Smooth muscle cell of the pulmonary artery (primary cell): ENCODE measurements around the gene SLC52A1. TPM values are rescaled to one million over a fixed set of nuclear protein-coding genes. Genes with fewer than 3 reads are reported as not detected.

Source experiments
- total RNA-seq: library from RNA; depleted of rRNA; stranded (reverse); fragments of >200 nt; gene quantifications from 2 replicates; pipeline ENCODE4 v1.2.3, GENCODE V29; 2014

Gene SLC52A1
- 0.07 and 0.13 TPM in 2 replicates for total RNA-seq

DNA sequence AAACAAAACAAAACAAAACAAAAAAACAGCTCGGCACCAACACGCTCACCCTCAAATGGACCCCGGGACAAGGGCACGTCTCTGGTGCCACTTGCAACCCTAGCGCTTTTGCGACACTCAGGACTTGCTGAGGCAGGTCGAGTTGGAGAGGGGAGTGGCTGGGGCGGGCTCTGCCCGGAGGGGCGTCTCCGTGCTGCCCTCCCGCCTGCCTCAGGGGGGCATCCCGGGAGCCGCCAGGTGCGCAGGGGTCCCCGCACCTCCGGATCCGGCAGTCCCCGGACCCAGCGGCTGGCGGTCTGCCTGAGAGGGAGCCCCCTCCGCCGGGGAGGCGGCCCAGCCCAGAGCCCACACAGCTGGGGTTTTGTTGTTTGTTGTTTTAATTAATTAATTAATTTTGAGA is at the start of gene SLC52A1:
TSS of gene SLC52A1 (minus strand) at position 112 of the 400 bp plus-strand sequence. CDS start 820 bp downstream, outside the sequence.

DNA sequence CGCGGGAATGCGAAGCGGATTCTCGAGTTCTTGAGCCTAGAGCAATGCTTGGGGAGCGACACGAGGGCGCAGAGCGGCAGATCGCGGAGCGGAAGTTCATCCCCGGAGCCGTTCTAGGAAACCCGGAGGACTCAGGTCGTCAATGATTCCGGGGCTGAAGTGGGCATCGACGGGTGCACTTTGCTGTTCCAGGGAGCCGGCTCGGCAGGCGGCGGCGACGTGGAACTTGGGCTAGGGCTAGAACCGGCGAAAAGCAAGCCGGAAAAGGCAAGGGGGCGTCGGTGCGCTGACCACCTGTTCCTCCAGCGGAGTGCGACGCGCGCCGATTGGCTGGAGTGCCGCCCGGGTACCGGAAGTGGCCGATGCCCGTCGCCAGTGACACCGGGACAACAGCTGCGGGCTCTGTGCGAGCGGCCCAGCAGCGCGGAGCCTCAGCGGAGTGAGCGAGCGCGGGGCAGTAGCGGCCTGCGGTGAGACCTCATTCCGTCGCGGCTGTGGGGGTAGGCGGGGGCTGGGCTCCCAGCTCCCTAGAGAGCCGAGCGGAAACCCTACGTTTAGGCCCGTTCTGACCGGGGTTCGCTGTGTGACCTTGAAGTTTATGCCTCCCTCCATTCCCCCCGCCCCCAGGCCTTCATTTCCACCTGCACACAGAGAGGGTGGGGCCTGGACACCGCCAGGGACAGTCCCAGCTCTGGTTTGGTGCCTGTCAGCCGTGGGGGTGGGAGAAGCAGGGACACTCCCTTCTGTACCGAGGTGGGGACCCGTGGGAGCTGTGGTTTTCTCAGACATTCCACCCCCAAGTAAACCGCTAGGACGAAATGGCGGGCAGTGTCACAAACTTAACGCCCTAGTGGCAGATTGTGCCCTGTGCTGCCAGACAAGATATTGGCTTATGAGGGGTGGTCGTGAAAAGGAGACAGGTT is 43.1 kb upstream of the SLC52A1 start, which contains the start of gene ZFP3:
TSS of gene ZFP3 (plus strand) at position 362 of the 923 bp plus-strand sequence. CDS start 13,038 bp downstream, outside the sequence.

DNA sequence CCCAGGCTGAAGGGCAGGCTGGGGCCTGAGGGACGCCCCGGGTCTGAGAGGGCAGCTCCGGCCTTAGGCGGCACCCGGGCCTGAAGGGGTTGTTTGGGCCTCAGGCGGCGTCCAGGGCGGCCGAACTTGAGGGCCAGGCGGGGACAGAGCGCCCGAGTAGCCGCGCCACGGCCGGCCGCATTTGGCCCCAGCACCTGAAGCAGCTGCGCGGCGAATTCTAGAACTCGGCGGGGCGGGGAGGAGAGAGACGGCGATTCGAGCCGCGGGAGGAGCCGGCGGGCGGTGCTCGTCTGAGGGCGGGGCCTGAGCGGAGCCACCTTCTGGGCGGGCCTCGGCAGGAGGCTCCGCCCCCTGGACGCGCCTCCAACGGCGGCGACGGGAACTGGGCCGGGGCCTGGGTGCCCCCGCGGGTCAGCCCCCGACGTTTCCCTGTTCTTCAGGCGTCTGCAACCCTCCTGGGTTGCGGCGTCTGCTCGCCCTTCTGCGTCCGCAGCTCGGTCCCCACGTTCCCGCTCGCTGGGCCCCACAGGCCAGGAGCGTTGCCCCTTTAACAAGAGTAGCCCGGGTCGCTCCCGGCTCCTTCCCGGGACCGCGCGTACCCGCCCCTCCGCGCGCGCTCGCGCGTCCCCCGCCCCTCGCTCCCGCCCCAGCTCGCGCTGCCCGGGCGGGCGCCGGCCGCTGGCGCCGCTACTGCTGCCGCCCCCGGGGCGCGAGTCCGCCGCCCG is 37.8 kb downstream of the SLC52A1 start, which contains the start of the genes INCA1 and KIF1C:
TSS of gene INCA1 (minus strand) at position 221 of the 725 bp plus-strand sequence. CDS start 3,085 bp downstream, outside the sequence.
TSS of gene KIF1C (plus strand) at position 649 of the 725 bp plus-strand sequence. CDS start 2,297 bp downstream, outside the sequence.

DNA sequence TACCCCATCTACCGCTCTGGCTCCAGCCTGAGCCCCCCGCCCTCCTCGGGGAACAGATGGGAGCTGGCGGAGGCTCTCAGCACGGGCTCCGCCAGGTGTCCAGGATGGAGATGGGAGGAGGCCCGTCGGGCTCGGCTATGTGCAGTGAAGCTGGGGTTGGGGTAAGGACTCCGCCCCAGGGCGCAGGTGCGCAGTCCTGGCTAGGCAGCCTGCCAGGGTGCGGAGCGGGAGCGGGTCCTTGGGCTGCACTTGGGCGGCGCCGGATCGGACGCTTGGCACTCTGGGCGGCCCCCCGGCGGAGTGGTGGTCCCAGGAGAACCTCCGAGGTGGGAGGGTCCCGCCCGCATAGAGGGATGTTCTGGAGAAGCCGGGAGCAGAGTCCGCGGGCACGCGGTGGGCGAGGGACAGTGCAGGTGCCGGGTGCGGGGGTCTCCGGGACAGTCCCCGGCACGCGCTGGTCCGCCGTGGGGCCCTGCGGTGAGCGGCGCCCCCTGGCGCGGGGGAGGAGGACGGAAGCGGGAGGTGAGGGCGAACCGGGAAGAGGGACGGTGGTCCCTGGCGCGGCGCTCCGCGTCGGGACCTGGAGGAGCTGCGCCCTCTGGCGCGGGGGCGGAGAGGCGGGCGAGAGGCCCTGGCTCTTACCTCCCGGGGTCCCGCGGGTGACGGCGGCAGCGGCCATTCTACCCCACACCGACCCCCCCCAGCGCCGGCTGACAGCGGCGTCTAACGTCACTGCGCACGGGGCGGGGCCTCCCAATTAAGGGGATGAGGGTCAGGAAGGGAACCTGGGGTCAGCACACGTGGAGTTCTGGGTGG is 48.1 kb downstream of the SLC52A1 start, which contains the start of gene CAMTA2:
TSS of gene CAMTA2 (minus strand) at position 725 of the 816 bp plus-strand sequence. CDS start 1,453 bp downstream, outside the sequence.

Other genes starting within 250 kb of the SLC52A1 start
- 0.33 TPM in 2 replicates for gene VMO1, start 249.1 kb downstream of the SLC52A1 start, total RNA-seq
- gene GLTPD2, start 246.5 kb downstream of the SLC52A1 start, total RNA-seq, result not detected in 2 replicates
- 88.0 and 106 TPM in 2 replicates for gene PSMB6, start 239.3 kb downstream of the SLC52A1 start, total RNA-seq
- gene PLD2, start 228.3 kb downstream of the SLC52A1 start, total RNA-seq, result 16.4 and 25.9 TPM in 2 replicates
- gene MINK1, start 202.1 kb downstream of the SLC52A1 start, total RNA-seq, result 49.9 and 73.2 TPM in 2 replicates
- 6.4 and 9.9 TPM in 2 replicates for gene C17orf107, start 135.9 kb downstream of the SLC52A1 start, total RNA-seq
- 0.33 and 2.8 TPM in 2 replicates for gene CHRNE, start 132.3 kb downstream of the SLC52A1 start, total RNA-seq
- not detected in 2 replicates for gene GP1BA, start 103.1 kb downstream of the SLC52A1 start, total RNA-seq
- 69.7 and 71.2 TPM in 2 replicates for gene SLC25A11, start 95.4 kb downstream of the SLC52A1 start, total RNA-seq
- gene RNF167, start 95.2 kb downstream of the SLC52A1 start, total RNA-seq, result 26.6 and 27.2 TPM in 2 replicates
- gene PFN1, start 86.9 kb downstream of the SLC52A1 start, total RNA-seq, result 405 and 683 TPM in 2 replicates
- 3.3 and 3.4 TPM in 2 replicates for gene ENO3, start 84.3 kb downstream of the SLC52A1 start, total RNA-seq
- gene SPAG7, start 67.6 kb downstream of the SLC52A1 start, total RNA-seq, result 39.8 and 47.0 TPM in 2 replicates
- 17.1 and 23.0 TPM in 2 replicates for gene CAMTA2, start 47.8 kb downstream of the SLC52A1 start, total RNA-seq
- gene INCA1, start 37.9 kb downstream of the SLC52A1 start, total RNA-seq, result 0.23 and 0.46 TPM in 2 replicates
- 83.3 and 112 TPM in 2 replicates for gene KIF1C, start 37.5 kb downstream of the SLC52A1 start, total RNA-seq
- 0.92 and 1.6 TPM in 2 replicates for gene ZFP3, start 43.0 kb upstream of the SLC52A1 start, total RNA-seq
- 4.1 and 5.1 TPM in 2 replicates for gene ZNF232, start 76.5 kb upstream of the SLC52A1 start, total RNA-seq
- under 0.01 TPM in 1 of 2 replicates, not detected in the other for gene USP6, start 80.6 kb upstream of the SLC52A1 start, total RNA-seq
- gene ZNF594, start 156.4 kb upstream of the SLC52A1 start, total RNA-seq, result 4.6 and 5.7 TPM in 2 replicates
- not detected in 2 replicates for gene SCIMP, start 199.4 kb upstream of the SLC52A1 start, total RNA-seq
- gene RABEP1, start 246.9 kb upstream of the SLC52A1 start, total RNA-seq, result 35.6 and 56.0 TPM in 2 replicates